Prostate gland (tissue), 2 donors: ENCODE data around the gene TOP3B.

Experiments used
- CTCF ChIP-seq, 4 experiments: fragments of 200-600 bp in 2 of 4; fragments of 450-650 bp in 2 of 4; sonication (generic) in 2 of 4; IDR thresholded peaks; 1 replicate in 3 of 4; 2 replicates in 1 of 4; pipeline ENCODE4 v1.5.1; 2016 to 2019; ENCODE audit warnings: antibody characterized with exemption in 4 of 4, mild to moderate bottlenecking in 2 of 4, moderate library complexity in 2 of 4
- POLR2A ChIP-seq: fragments of 450-650 bp; IDR thresholded peaks from one replicate; pipeline ENCODE4 v1.6.1; 2016; ENCODE audit warnings: antibody characterized with exemption, mild to moderate bottlenecking
- POLR2AphosphoS5 ChIP-seq: sonication (generic); formaldehyde crosslinking; IDR thresholded peaks from one replicate; pipeline ENCODE4 v1.6.1; 2017; ENCODE audit warnings: antibody characterized with exemption

- peak in 2 of 4 experiments; percentile 31 to 39 for TF ChIP-seq CTCF (IDR thresholded peaks at IDR 0.05)
- TF ChIP-seq POLR2A, result no peak
- no peak for TF ChIP-seq POLR2AphosphoS5
Observed at GRCh38 chr22:21947040-21948014, 35.3 kb downstream of the TOP3B start.
